CD14-positive monocyte (primary cell): ENCODE results near the gene CCDC194. TPM values are rescaled to one million over a fixed set of nuclear protein-coding genes. Genes with fewer than 3 reads are reported as not detected.
"Not testable (repeated sequence)": the region's sequence is repeated elsewhere in the genome, so short reads cannot be mapped to it uniquely, and the experiment has no call there.

Experiments used
- DNase-seq, 3 donors: peaks; one replicate each; pipeline ENCODE4 v3.0.0-alpha.2; 2011 to 2022
- H2AFZ ChIP-seq: 2 replicates; pipeline ENCODE4 v1.6.0; 2012; ENCODE audit warnings: mild to moderate bottlenecking, low read depth, low read length, inconsistent platforms; ENCODE audit not compliant: insufficient read depth, poor library complexity, severe bottlenecking
- H3K27ac ChIP-seq, 2 donors: 1 replicate in 1 of 2; 2 replicates in 1 of 2; pipeline ENCODE4 v1.5.1; 2012 to 2013; ENCODE audit warnings: low read length in 2 of 2, control low read depth in 1 of 2, inconsistent platforms in 1 of 2, low read depth in 1 of 2, mild to moderate bottlenecking in 1 of 2
- H3K27me3 ChIP-seq, 2 donors: one replicate each; pipeline versions ENCODE4 v1.6.0 to v1.6.1; 2011 to 2013; ENCODE audit warnings: low read length in 2 of 2; ENCODE audit not compliant: control insufficient read depth in 2 of 2, insufficient read depth in 2 of 2
- H3K36me3 ChIP-seq, 2 donors: replicated peaks in 1 of 2; 1 replicate in 1 of 2; 2 replicates in 1 of 2; pipeline versions ENCODE4 v1.5.1 to v1.6.1; 2012 to 2013; ENCODE audit warnings: low read length in 2 of 2, control low read depth in 1 of 2, inconsistent platforms in 1 of 2, mild to moderate bottlenecking in 1 of 2; ENCODE audit not compliant: insufficient read depth in 2 of 2, control insufficient read depth in 1 of 2
- H3K4me1 ChIP-seq, 2 donors: 1 replicate in 1 of 2; 2 replicates in 1 of 2; pipeline versions ENCODE4 v1.5.1 to v1.6.1; 2012 to 2013; ENCODE audit warnings: low read length in 2 of 2, control low read depth in 1 of 2, inconsistent platforms in 1 of 2, mild to moderate bottlenecking in 1 of 2, moderate library complexity in 1 of 2; ENCODE audit not compliant: insufficient read depth in 2 of 2, control insufficient read depth in 1 of 2
- H3K4me2 ChIP-seq: replicated peaks from 2 replicates; pipeline ENCODE3; 2012; ENCODE audit warnings: low read length, moderate library complexity, mild to moderate bottlenecking; ENCODE audit not compliant: poor library complexity, severe bottlenecking; ENCODE audit errors: extremely low read depth
- H3K4me3 ChIP-seq, 3 experiments: fragments of 200-600 bp in 1 of 3; sonication (generic) in 1 of 3; replicated peaks in 1 of 3; 1 replicate in 2 of 3; 2 replicates in 1 of 3; pipeline ENCODE4 v1.5.1; 2011 to 2013; ENCODE audit warnings: low read length in 3 of 3, mild to moderate bottlenecking in 3 of 3, control low read depth in 2 of 3, low read depth in 2 of 3, inconsistent platforms in 1 of 3, moderate library complexity in 1 of 3
- H3K79me2 ChIP-seq: 2 replicates; pipeline ENCODE4 v1.6.0; 2012; ENCODE audit warnings: mild to moderate bottlenecking, control low read depth, inconsistent platforms, low read length, moderate library complexity; ENCODE audit not compliant: insufficient read depth
- H3K9ac ChIP-seq: 2 replicates; pipeline ENCODE4 v1.6.0; 2017; ENCODE audit warnings: low read length, mild to moderate bottlenecking; ENCODE audit not compliant: insufficient read depth, poor library complexity, severe bottlenecking
- H3K9me3 ChIP-seq, 2 donors: replicated peaks in 1 of 2; 1 replicate in 1 of 2; 2 replicates in 1 of 2; pipeline versions ENCODE4 v1.5.1 to v1.6.1; 2012 to 2013; ENCODE audit warnings: low read length in 2 of 2, control low read depth in 1 of 2; ENCODE audit not compliant: control insufficient read depth in 1 of 2, insufficient read depth in 1 of 2
- H4K20me1 ChIP-seq: 2 replicates; pipeline ENCODE4 v1.6.0; 2012; ENCODE audit warnings: mild to moderate bottlenecking, low read length, control low read depth, moderate library complexity; ENCODE audit not compliant: insufficient read depth
- H3K27ac Mint-ChIP-seq, 7 donors: one replicate each; pipeline ENCODE4 v1.8.0; 2020; ENCODE audit warnings: mild to moderate bottlenecking in 7 of 7, mixed read lengths in 7 of 7, moderate library complexity in 6 of 7, inconsistent platforms in 2 of 7
- H3K27me3 Mint-ChIP-seq, 3 donors: one replicate each; pipeline ENCODE4 v1.8.0; 2021 to 2022; ENCODE audit warnings: low read depth in 3 of 3, mild to moderate bottlenecking in 3 of 3, mixed read lengths in 3 of 3, moderate library complexity in 3 of 3, inconsistent platforms in 1 of 3
- H3K36me3 Mint-ChIP-seq, 2 donors: one replicate each; pipeline ENCODE4 v1.8.0; 2020; ENCODE audit warnings: mixed read lengths in 2 of 2, inconsistent platforms in 1 of 2, mild to moderate bottlenecking in 1 of 2
- H3K4me1 Mint-ChIP-seq: one replicate; pipeline ENCODE4 v1.8.0; 2020; ENCODE audit warnings: mild to moderate bottlenecking, mixed read lengths
- H3K4me3 Mint-ChIP-seq, 2 donors: one replicate each; pipeline ENCODE4 v1.8.0; 2020; ENCODE audit warnings: mild to moderate bottlenecking in 2 of 2, mixed read lengths in 2 of 2, moderate library complexity in 1 of 2
- H3K9me3 Mint-ChIP-seq, 7 donors: one replicate each; pipeline ENCODE4 v1.8.0; 2020 to 2022; ENCODE audit warnings: mixed read lengths in 7 of 7, mild to moderate bottlenecking in 6 of 7, moderate library complexity in 6 of 7, inconsistent platforms in 2 of 7
- WGBS: methylation state at CpG from one replicate; pipeline ENCODE4 v1.1.5; 2013; ENCODE audit warnings: missing lambda C conversion rate; ENCODE audit not compliant: insufficient coverage; 5-methylcytosine and 5-hydroxymethylcytosine counted together
- intact Hi-C, 2 donors: fragments of 100-400 bp; cut with micrococcal nuclease; formaldehyde crosslinking; loops; one replicate each; pipeline versions ENCODE4 v1.15.0 to v1.15.1; 2023
- polyA plus RNA-seq, 3 donors: library from polyadenylated mRNA; depleted of rRNA in 1 of 3; unstranded in 2 of 3; stranded (reverse) in 1 of 3; fragments of 300-500 nt in 2 of 3; fragments of >200 nt in 1 of 3; fragmentation: Illumina TruSeq in 2 of 3; gene quantifications; 1 replicate in 2 of 3; 2 replicates in 1 of 3; pipeline ENCODE4 v1.2.3, GENCODE V29; 2012 to 2021
- TF ChIP-seq, protein P1 (sequence below): fragments of 200-600 bp; IDR thresholded peaks from one replicate; pipeline ENCODE4 v1.8.0; 2022; ENCODE audit warnings: antibody characterized with exemption, mild to moderate bottlenecking

Gene CCDC194
- polyA plus RNA-seq, 3 donors = 0.52 TPM; not detected in 2

DNA sequence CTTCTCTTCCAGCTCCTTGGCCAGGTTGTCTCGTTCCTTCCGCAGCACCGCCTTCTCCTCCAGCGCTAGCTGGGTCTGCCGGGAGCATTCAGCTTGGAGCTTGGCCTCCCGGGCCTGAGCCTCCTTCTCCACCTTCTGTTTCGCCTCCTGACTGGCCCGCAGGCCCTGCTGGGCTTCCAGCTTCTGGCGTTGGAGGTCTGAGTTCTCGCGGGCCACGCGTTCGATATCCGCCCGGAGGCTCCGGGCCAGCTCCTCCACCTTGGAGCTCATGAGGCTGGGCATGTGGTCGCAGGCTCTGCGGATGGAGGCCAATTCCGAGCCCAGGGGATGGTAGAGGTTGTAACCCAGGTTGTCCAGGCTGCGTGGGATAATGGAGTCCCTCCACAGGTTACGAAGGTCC, 28.6 kb downstream of the CCDC194 start:
- peaks cover 0 to 12% (median 6%) of the 10 kb centered on the region in 3 donors for H3K27me3 Mint-ChIP-seq
- no peaks in the 10 kb centered on the region for H3K79me2 ChIP-seq
- H3K9ac ChIP-seq = no peak overlapping the region
- no peaks in the 10 kb centered on the region for H3K9me3 ChIP-seq
- intact Hi-C loops = no loop called here
- no peaks in the 10 kb centered on the region for H3K9me3 Mint-ChIP-seq
- 98% methylated on average over 22 of the region's 22 CpGs for WGBS
- H3K36me3 ChIP-seq = no peaks in the 10 kb centered on the region
- H3K4me2 ChIP-seq = no peak overlapping the region
- H3K27me3 ChIP-seq = no peaks in the 10 kb centered on the region
- H3K27ac Mint-ChIP-seq = no peak overlapping the region
- H4K20me1 ChIP-seq = no peaks in the 10 kb centered on the region
- no peak overlapping the region for H3K4me3 ChIP-seq
- no peak overlapping the region for H3K4me3 Mint-ChIP-seq
- peaks cover 7% of the 10 kb centered on the region for H3K4me1 Mint-ChIP-seq
- no peak for DNase-seq
- TF ChIP-seq, protein P1, sequence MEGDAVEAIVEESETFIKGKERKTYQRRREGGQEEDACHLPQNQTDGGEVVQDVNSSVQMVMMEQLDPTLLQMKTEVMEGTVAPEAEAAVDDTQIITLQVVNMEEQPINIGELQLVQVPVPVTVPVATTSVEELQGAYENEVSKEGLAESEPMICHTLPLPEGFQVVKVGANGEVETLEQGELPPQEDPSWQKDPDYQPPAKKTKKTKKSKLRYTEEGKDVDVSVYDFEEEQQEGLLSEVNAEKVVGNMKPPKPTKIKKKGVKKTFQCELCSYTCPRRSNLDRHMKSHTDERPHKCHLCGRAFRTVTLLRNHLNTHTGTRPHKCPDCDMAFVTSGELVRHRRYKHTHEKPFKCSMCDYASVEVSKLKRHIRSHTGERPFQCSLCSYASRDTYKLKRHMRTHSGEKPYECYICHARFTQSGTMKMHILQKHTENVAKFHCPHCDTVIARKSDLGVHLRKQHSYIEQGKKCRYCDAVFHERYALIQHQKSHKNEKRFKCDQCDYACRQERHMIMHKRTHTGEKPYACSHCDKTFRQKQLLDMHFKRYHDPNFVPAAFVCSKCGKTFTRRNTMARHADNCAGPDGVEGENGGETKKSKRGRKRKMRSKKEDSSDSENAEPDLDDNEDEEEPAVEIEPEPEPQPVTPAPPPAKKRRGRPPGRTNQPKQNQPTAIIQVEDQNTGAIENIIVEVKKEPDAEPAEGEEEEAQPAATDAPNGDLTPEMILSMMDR = no peak
- H3K4me1 ChIP-seq = peaks cover 9 to 11% of the 10 kb centered on the region in 2 donors
- H2AFZ ChIP-seq = no peak overlapping the region
- H3K27ac ChIP-seq = no peak overlapping the region
- H3K36me3 Mint-ChIP-seq = no peaks in the 10 kb centered on the region

DNA sequence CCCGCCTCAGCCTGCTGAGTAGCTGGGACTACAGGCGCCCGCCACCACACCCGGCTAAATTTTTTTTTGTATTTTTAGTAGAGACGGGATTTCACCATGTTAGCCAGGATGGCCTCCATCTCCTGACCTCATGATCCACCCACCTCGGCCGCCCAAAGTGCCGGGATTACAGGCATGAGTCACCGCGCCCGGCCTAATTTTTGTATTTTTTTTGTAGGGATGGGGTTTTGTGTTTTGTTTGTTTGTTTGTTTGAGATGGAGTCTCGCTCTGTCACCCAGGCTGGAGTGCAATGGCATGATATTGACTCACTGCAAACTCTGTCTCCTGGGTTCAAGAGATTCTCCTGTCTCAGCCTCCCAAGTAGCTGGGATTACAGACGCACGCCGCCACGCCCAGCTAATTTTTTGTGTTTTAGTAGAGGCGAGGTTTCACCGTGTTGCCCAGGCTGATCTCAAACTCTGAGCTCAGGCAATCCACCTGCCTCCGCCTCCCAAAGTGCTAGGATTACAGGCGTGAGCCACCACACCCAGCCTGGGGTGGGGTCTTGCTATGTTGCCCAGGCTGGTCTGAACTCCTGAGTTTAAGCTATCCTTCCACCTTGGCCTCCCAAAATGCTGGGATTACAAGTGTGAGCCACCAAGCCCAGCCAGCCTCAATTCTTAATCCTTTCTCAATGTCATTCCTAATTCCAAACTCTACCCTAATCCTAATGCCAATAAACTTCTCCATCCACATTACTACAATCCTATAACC, 30.0 kb downstream of the CCDC194 start:
- intact Hi-C loops, DNase-seq, H3K9me3 ChIP-seq, H3K9me3 Mint-ChIP-seq, H2AFZ ChIP-seq, H3K27me3 ChIP-seq, H3K36me3 Mint-ChIP-seq, H3K9ac ChIP-seq, H3K4me1 ChIP-seq, H3K4me1 Mint-ChIP-seq, H3K27ac ChIP-seq, H4K20me1 ChIP-seq, H3K79me2 ChIP-seq, H3K36me3 ChIP-seq, H3K4me3 Mint-ChIP-seq, H3K4me3 ChIP-seq, H3K4me2 ChIP-seq: not testable (repeated sequence)
- Mint-ChIP-seq H3K27me3 (peaks cover 0 to 12% (median 6%) of the 10 kb centered on the region in 3 donors), H3K27ac (peak overlapping the region in 1 of 7 donors; percentile 15)
- 100% methylated on average over 2 of the region's 20 CpGs for WGBS
